SH-SY5Y (cell line): ENCODE measurements around the gene CACNA1F.

ENCODE experiments used
- GATA2 ChIP-seq: IDR thresholded peaks from 2 replicates; pipeline ENCODE4 v1.6.1; 2011; ENCODE audit warnings: mild to moderate bottlenecking, low read depth, low read length
- GATA3 ChIP-seq: IDR thresholded peaks from 2 replicates; pipeline ENCODE4 v1.6.1; 2011; ENCODE audit warnings: low read depth, mild to moderate bottlenecking, low read length, moderate library complexity

The CACNA1F gene

GRCh38 chrX:49204709-49205108 is 28.4 kb downstream of the CACNA1F start:
- TF ChIP-seq GATA2 (no peak), GATA3 (no peak)

- TF ChIP-seq GATA3 (no peak), GATA2 (no peak)
These were observed 29.1 kb downstream of the CACNA1F start for GRCh38 chrX:49204017-49204416.

- TF ChIP-seq GATA2 (no peak), GATA3 (no peak)
These were observed 29.6 kb downstream of the CACNA1F start for GRCh38 chrX:49203536-49203935.

- no peak for TF ChIP-seq GATA3
- TF ChIP-seq GATA2 = no peak
These were observed 31.1 kb downstream of the CACNA1F start for GRCh38 chrX:49202022-49202421.

GRCh38 chrX:49199906-49200771 is 33.0 kb downstream of the CACNA1F start, which contains the start of gene SYP:
Gene SYP (minus strand): TSS chrX:49200193. CDS start chrX:49200186, 7 bp downstream.
- no peak for TF ChIP-seq GATA3
- no peak for TF ChIP-seq GATA2

GRCh38 chrX:49199315-49199595 is 33.9 kb downstream of the CACNA1F start:
- TF ChIP-seq GATA3 = no peak
- no peak for TF ChIP-seq GATA2

GRCh38 chrX:49198540-49199314 is 34.4 kb downstream of the CACNA1F start:
- TF ChIP-seq GATA3 (no peak), GATA2 (no peak)

GRCh38 chrX:49197543-49198087 is 35.5 kb downstream of the CACNA1F start:
- TF ChIP-seq GATA3 = no peak
- no peak for TF ChIP-seq GATA2

GRCh38 chrX:49193542-49193964 is 39.6 kb downstream of the CACNA1F start:
- no peak for TF ChIP-seq GATA3

- TF ChIP-seq GATA2 (no peak), GATA3 (no peak)
These were observed 40.3 kb downstream of the CACNA1F start for GRCh38 chrX:49192722-49193328.

GRCh38 chrX:49191574-49192011 is 41.5 kb downstream of the CACNA1F start:
- no peak for TF ChIP-seq GATA2
- TF ChIP-seq GATA3 = no peak

- no peak for TF ChIP-seq GATA3
- no peak for TF ChIP-seq GATA2
These were observed 42.1 kb downstream of the CACNA1F start for GRCh38 chrX:49190821-49191573.

- TF ChIP-seq GATA2 = no peak
- no peak for TF ChIP-seq GATA3
These were observed 43.5 kb downstream of the CACNA1F start for GRCh38 chrX:49189606-49190005.

GRCh38 chrX:49188468-49189076 is 44.6 kb downstream of the CACNA1F start:
- TF ChIP-seq GATA3 (no peak), GATA2 (no peak)
